ENCODE data around the gene SLC22A4. TPM values are rescaled to one million over a fixed set of nuclear protein-coding genes. Genes with fewer than 3 reads are reported as not detected.

The SLC22A4 gene
- polyA plus RNA-seq, 5 donors: 3.0 to 3.8 (median 3.1) TPM

DNA sequence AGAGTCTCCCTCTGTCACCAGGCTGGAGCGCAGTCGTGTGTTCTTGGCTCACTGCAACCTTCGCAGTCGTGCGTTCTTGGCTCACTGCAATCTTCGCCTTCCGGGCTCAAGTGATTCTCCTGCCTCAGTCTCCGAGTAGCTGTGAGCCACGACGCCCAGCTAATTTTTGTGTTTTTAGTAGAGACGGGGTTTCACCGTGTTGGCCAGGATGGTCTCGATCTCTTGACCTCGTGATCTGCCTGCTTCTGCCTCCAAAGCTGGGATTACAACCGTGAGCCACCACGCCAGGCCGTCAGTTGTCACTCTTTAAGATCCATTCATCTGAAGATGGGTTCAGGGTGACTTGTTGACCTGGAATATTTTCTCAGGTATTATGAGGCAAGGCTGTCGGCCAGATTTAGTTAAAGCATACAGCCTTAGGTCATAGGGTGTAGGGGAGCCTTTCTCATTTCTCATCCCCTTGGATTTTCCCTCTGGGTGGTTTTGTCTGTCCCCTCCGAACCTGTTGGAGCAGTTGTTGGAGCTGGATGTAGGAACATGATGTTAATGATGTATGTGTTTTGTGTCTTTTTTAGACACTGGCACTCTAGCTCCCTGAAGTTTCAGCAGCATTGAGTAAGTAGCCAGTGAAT is 76.9 kb downstream of the SLC22A4 start:
- DNase-seq: no peak

DNA sequence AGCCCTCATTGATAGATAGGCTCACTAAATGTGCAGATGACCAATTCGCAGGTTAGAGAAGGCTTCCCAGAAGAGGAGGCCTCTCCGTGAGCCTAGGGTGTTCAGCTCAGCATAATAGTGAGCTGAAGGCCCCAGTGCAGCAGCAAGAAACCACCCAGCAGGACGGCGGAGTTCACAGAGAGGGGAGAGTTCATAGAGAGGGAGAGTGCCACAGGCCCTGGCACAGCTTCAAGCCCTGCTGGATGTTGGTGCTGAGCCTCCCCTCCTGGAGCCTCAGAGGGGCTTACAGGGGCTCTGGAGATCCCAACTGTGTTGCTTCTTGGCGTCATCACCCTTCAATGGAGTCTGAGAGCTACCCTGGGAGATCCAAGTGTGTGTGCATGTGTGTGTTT is 77.4 kb downstream of the SLC22A4 start:
- no peak for DNase-seq

DNA sequence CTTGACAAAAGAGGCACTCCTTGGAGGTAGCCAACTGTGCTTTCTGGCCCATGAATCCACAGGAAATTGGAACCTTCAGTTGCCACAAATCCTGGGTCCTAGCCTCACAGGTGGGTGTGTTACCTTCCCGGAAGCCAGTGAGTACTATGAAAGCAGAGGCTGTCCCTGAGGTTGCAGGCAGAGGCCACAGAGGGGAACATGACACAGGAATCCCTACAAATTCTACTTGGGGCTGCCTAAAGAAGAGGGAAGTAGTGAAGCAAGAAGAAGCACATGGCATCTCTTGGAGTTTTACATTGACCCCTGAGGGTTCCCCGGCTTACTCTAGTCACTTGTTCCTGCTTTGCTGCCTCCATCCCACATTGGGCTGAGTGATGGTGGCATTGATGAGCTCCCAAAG is 77.9 kb downstream of the SLC22A4 start:
- DNase-seq: no peak

- DNase-seq: no peak
Measured at GRCh38 chr5:132372542-132372941, 78.3 kb downstream of the SLC22A4 start.

DNA sequence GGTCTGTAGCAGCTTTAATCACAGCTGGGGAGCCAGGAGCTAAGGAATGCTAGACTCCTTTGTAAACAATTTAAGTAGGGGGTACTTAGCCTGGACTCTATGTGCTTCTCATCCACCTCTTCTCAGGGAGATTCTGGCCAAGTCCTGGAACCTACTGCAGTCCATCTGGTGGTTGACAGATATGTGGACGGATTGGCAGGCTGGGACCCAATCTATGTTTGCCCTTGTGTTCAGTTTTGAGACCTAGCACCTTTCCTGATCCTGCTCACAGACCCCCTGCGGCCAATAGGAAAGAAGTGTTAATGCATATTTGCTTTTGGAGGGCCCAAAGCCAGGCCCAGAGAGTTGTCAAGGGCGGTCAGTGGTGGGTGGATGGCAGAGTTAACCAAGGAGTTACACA is 81.8 kb downstream of the SLC22A4 start:
- DNase-seq: no peak

GRCh38 chr5:132376694-132377641 is 82.8 kb downstream of the SLC22A4 start:
- no peak for DNase-seq

DNA sequence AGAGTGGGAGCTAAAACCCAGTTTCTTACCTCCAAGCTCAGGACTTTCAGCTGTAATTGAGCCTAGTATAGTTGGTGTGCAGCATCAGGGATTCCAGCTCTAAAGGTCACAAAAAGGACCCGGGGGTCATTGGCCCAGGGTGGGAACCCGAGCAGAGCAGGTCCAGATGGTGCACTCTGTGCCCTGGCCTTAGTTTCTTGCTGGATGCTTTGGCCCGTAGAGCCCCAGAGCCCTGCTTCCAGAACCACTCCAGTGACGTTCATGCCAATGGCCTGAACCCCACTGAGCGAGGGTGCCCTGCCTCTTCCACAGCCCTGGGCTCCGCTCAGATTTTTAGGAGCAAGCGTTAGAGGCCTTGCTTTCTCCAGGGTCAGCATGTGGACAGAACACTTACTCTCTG is 83.5 kb downstream of the SLC22A4 start:
- DNase-seq: no peak

- DNase-seq: no peak
Measured at GRCh38 chr5:132378580-132378979, 84.4 kb downstream of the SLC22A4 start.

GRCh38 chr5:132380047-132380446 is 85.9 kb downstream of the SLC22A4 start:
- no peak for DNase-seq

DNA sequence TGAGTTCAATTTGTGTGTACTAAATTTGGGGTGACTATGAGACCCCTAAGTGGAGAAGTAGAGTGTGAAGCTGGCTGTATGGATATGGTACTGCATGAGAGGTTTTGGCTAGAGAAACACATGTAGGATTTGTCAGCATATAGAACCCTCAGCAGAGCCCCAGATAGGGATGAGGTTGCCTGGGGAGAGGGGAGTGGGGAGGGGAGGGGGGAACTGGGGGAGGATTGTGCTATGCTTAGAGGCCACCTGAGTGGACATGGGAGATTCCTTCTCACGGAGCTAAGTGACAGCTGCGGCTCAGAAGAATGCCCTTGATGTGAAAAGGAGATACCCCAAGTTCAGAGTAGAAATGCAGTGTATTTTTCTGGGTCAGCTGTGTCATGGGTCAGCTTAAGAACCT is 86.5 kb downstream of the SLC22A4 start:
- DNase-seq: no peak

GRCh38 chr5:132381614-132382013 is 87.4 kb downstream of the SLC22A4 start:
- DNase-seq: no peak

- DNase-seq: no peak
Measured at GRCh38 chr5:132383261-132383660, 89.1 kb downstream of the SLC22A4 start.

GRCh38 chr5:132383984-132384383 is 89.8 kb downstream of the SLC22A4 start:
- DNase-seq: no peak

DNA sequence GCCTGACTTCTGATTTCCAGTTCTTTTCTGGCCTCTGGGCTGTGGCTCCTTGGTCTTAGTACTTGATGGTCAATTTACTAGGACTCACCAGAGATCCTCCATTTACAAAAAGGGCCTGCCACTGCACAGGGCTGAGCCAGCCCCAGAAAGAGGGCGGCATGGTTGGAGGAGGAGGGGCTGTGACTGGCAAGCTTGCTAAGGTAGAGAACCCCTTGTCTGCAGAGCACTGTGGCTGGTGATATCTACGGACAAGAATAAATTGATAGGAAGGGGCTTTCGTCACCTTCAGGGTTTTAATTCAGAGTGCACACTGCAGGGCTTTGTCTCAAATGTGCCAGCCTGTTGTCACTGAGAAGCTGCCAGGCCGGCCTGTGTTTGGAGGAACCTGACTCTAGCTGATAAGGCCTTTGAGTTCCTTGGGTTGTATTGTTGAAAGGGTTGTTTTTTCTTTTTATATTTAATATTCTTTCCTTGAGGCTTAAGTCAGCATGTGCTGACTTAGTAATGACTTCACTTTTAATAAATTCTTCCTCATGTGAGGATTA is 90.4 kb downstream of the SLC22A4 start:
- DNase-seq: no peak

DNA sequence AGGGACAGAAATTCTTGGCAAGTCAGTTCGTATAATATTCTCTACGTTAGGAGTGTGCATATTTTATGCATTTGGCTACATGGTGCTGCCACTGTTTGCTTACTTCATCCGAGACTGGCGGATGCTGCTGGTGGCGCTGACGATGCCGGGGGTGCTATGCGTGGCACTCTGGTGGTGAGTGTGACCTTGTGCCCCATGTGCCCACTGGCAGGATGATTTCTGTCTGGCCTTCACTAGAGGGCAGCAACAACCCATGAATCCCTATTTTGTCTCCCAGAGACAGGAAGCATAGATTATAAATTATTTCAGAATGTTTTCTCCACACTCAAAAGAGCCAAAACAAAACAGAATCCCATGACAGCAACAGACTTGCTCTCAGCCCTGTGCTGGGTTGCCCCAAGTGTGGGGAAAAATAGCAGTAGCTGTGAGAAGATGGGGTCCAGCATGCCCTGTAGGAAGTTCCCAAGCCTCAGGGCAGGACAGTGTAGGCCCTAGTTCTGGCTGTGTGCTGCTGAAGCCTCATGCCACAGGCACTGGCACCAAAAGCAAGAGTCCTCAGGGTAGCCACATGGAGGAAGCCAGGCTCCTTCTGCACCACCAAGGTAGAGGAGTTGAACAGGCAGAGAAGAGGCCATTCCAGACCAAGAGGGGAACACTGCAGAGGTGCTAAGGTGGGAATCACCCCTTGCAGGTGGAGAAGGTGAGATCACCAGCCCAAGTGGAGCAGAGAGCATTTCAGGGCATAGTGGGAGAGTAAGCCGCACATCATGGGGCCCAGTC is 91.3 kb downstream of the SLC22A4 start:
- DNase-seq: peak; percentile 32 to 56

GRCh38 chr5:132386644-132387286 is 92.6 kb downstream of the SLC22A4 start:
- DNase-seq: peak; percentile 34 to 54

GRCh38 chr5:132387640-132388117 is 93.5 kb downstream of the SLC22A4 start:
- peak; percentile 44 to 45 for DNase-seq

DNA sequence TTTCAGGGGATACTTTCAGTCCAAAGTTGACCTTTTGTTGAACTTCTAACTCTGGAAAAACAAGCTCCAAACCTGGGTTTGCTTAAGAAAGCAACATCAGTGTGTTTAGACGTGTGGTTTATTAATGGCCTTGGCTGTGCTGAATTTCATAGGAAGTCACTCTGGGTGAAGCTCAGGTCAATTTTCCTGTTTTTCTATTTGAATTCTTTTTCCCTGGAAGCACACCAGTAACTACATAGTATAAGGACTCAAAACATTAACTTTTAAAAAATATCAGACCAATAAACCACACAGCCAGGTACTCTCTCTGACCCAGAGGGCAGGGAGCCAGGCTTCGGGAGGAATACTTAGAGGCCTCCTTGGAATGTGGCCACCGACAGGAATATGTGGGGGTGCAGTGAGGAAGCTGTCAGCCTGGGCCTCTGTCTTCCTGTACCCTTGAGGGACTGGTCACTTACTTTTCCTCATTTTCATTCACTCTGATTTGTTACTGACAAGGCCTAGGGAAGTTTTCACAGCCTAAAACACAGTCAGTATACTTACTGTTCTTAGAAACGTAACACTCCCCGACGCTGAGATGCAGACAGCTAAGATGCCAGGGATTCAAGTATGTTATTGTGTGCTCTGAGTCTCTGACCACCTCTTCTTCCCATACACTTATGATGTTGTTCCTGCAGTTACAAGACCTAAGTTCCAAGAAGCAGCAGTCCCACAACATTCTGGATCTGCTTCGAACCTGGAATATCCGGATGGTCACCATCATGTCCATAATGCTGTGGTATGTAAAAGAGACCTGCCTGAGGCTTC is 94.3 kb downstream of the SLC22A4 start:
- peak; percentile 28 to 31 for DNase-seq

DNA sequence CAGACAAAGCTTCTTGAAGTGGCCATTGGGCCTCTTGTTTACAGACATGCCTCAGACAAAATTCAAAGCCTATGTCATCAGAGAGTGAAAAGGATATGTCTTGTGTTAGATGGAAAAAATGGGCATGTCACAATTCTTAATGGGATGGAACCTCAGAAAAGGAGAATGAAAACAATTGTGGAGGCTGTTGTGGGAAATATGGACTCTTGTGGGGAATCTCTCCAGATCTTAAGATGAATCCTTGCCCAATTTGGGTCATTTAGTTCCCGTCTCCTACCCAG is 94.8 kb downstream of the SLC22A4 start:
- no peak for DNase-seq

- no peak for DNase-seq
Measured at GRCh38 chr5:132389585-132390286, 95.5 kb downstream of the SLC22A4 start.
